ENCODE data around the gene MAGEB4.

MAGEB4 gene

GRCh38 chrX:30230395-30230794 lies 11.4 kb upstream of the MAGEB4 start, which contains the start of gene MAGEB3:
Gene MAGEB3, plus strand, starts transcription at chrX:30230657. Its CDS starts 5,268 bp downstream, at chrX:30235925.
- Histone ChIP-seq H3K27me3 (replicated peaks; ENCODE audit: control insufficient read depth, insufficient read depth, low read length, poor library complexity, severe bottlenecking) (no peaks in the 10 kb centered on the region), H3K36me3 (ENCODE audit: control insufficient read depth, insufficient read depth, low read length) (no peaks in the 10 kb centered on the region)

GRCh38 chrX:30246769-30247489 lies 5.1 kb downstream of the MAGEB4 start, which contains the start of gene MAGEB1:
Gene MAGEB1, plus strand, starts transcription at chrX:30247146. Its CDS starts 3,348 bp downstream, at chrX:30250494.
- Histone ChIP-seq H3K9me3 (ENCODE audit: control insufficient read depth, low read length) (no peaks in the 10 kb centered on the region), H3K27ac (ENCODE audit: insufficient read depth, low read length, poor library complexity, severe bottlenecking) (no peak within 1 kb of the TSS), H3K36me3 (ENCODE audit: control insufficient read depth, insufficient read depth, low read length) (no peaks in the 10 kb centered on the region), H3K4me1 (ENCODE audit: control insufficient read depth, insufficient read depth, low read length, poor library complexity, severe bottlenecking) (no peaks in the 10 kb centered on the region), H3K27me3 (replicated peaks; ENCODE audit: control insufficient read depth, insufficient read depth, low read length, poor library complexity, severe bottlenecking) (no peaks in the 10 kb centered on the region), H3K4me3 (ENCODE audit: insufficient read depth, low read depth, low read length, poor library complexity, severe bottlenecking) (no peak within 1 kb of the TSS)
- no peak for DNase-seq

More at GRCh38 chrX:30230395-30230794, 11.4 kb upstream of the MAGEB4 start, which contains the start of gene MAGEB3:
- no peak for DNase-seq
- H3K27ac ChIP-seq (ENCODE audit: insufficient read depth, low read length, poor library complexity, severe bottlenecking) = no peak within 1 kb of the TSS
- H3K4me3 ChIP-seq (ENCODE audit: insufficient read depth, low read depth, low read length, poor library complexity, severe bottlenecking) = no peak within 1 kb of the TSS
- no peaks in the 10 kb centered on the region for H3K4me1 ChIP-seq (ENCODE audit: control insufficient read depth, insufficient read depth, low read length, poor library complexity, severe bottlenecking)
- no peaks in the 10 kb centered on the region for H3K9me3 ChIP-seq (ENCODE audit: control insufficient read depth, low read length)

- no peaks in the 10 kb centered on the region for H3K4me1 ChIP-seq (ENCODE audit: control insufficient read depth, insufficient read depth, low read length, poor library complexity, severe bottlenecking)
- H3K27ac ChIP-seq (ENCODE audit: insufficient read depth, low read length, poor library complexity, severe bottlenecking) = no peak overlapping the region
- H3K9me3 ChIP-seq (ENCODE audit: control insufficient read depth, low read length) = no peaks in the 10 kb centered on the region
- no peaks in the 10 kb centered on the region for H3K36me3 ChIP-seq (ENCODE audit: control insufficient read depth, insufficient read depth, low read length)
- H3K27me3 ChIP-seq (replicated peaks; ENCODE audit: control insufficient read depth, insufficient read depth, low read length, poor library complexity, severe bottlenecking) = no peaks in the 10 kb centered on the region
- no peak overlapping the region for H3K4me3 ChIP-seq (ENCODE audit: insufficient read depth, low read depth, low read length, poor library complexity, severe bottlenecking)
- DNase-seq = no peak
Measured at GRCh38 chrX:30248854-30249253, 7.1 kb downstream of the MAGEB4 start.

GRCh38 chrX:30253257-30253656 lies 11.5 kb downstream of the MAGEB4 start:
- DNase-seq = no peak
- H3K27ac ChIP-seq (ENCODE audit: insufficient read depth, low read length, poor library complexity, severe bottlenecking) = no peak overlapping the region
- no peaks in the 10 kb centered on the region for H3K9me3 ChIP-seq (ENCODE audit: control insufficient read depth, low read length)
- H3K4me1 ChIP-seq (ENCODE audit: control insufficient read depth, insufficient read depth, low read length, poor library complexity, severe bottlenecking) = no peaks in the 10 kb centered on the region
- no peaks in the 10 kb centered on the region for H3K36me3 ChIP-seq (ENCODE audit: control insufficient read depth, insufficient read depth, low read length)
- H3K4me3 ChIP-seq (ENCODE audit: insufficient read depth, low read depth, low read length, poor library complexity, severe bottlenecking) = no peak overlapping the region
- no peaks in the 10 kb centered on the region for H3K27me3 ChIP-seq (replicated peaks; ENCODE audit: control insufficient read depth, insufficient read depth, low read length, poor library complexity, severe bottlenecking)

GRCh38 chrX:30259927-30260326 lies 18.1 kb downstream of the MAGEB4 start:
- no peaks in the 10 kb centered on the region for H3K36me3 ChIP-seq (ENCODE audit: control insufficient read depth, insufficient read depth, low read length)
- no peak overlapping the region for H3K27ac ChIP-seq (ENCODE audit: insufficient read depth, low read length, poor library complexity, severe bottlenecking)
- no peaks in the 10 kb centered on the region for H3K4me1 ChIP-seq (ENCODE audit: control insufficient read depth, insufficient read depth, low read length, poor library complexity, severe bottlenecking)
- H3K4me3 ChIP-seq (ENCODE audit: insufficient read depth, low read depth, low read length, poor library complexity, severe bottlenecking) = no peak overlapping the region
- no peaks in the 10 kb centered on the region for H3K9me3 ChIP-seq (ENCODE audit: control insufficient read depth, low read length)
- DNase-seq = no peak
- no peaks in the 10 kb centered on the region for H3K27me3 ChIP-seq (replicated peaks; ENCODE audit: control insufficient read depth, insufficient read depth, low read length, poor library complexity, severe bottlenecking)

GRCh38 chrX:30261012-30261411 lies 19.2 kb downstream of the MAGEB4 start:
- no peak for DNase-seq
- no peak overlapping the region for H3K27ac ChIP-seq (ENCODE audit: insufficient read depth, low read length, poor library complexity, severe bottlenecking)
- no peak overlapping the region for H3K4me3 ChIP-seq (ENCODE audit: insufficient read depth, low read depth, low read length, poor library complexity, severe bottlenecking)
- H3K27me3 ChIP-seq (replicated peaks; ENCODE audit: control insufficient read depth, insufficient read depth, low read length, poor library complexity, severe bottlenecking) = no peaks in the 10 kb centered on the region
- H3K4me1 ChIP-seq (ENCODE audit: control insufficient read depth, insufficient read depth, low read length, poor library complexity, severe bottlenecking) = no peaks in the 10 kb centered on the region
- no peaks in the 10 kb centered on the region for H3K36me3 ChIP-seq (ENCODE audit: control insufficient read depth, insufficient read depth, low read length)
- no peaks in the 10 kb centered on the region for H3K9me3 ChIP-seq (ENCODE audit: control insufficient read depth, low read length)

GRCh38 chrX:30262763-30263162 lies 21.0 kb downstream of the MAGEB4 start:
- no peaks in the 10 kb centered on the region for H3K9me3 ChIP-seq (ENCODE audit: control insufficient read depth, low read length)
- DNase-seq = no peak
- no peak overlapping the region for H3K4me3 ChIP-seq (ENCODE audit: insufficient read depth, low read depth, low read length, poor library complexity, severe bottlenecking)
- H3K4me1 ChIP-seq (ENCODE audit: control insufficient read depth, insufficient read depth, low read length, poor library complexity, severe bottlenecking) = no peaks in the 10 kb centered on the region
- H3K27ac ChIP-seq (ENCODE audit: insufficient read depth, low read length, poor library complexity, severe bottlenecking) = no peak overlapping the region
- no peaks in the 10 kb centered on the region for H3K36me3 ChIP-seq (ENCODE audit: control insufficient read depth, insufficient read depth, low read length)
- H3K27me3 ChIP-seq (replicated peaks; ENCODE audit: control insufficient read depth, insufficient read depth, low read length, poor library complexity, severe bottlenecking) = no peaks in the 10 kb centered on the region

- H3K27me3 ChIP-seq (replicated peaks; ENCODE audit: control insufficient read depth, insufficient read depth, low read length, poor library complexity, severe bottlenecking) = no peaks in the 10 kb centered on the region
- no peak overlapping the region for H3K4me3 ChIP-seq (ENCODE audit: insufficient read depth, low read depth, low read length, poor library complexity, severe bottlenecking)
- H3K36me3 ChIP-seq (ENCODE audit: control insufficient read depth, insufficient read depth, low read length) = no peaks in the 10 kb centered on the region
- no peaks in the 10 kb centered on the region for H3K9me3 ChIP-seq (ENCODE audit: control insufficient read depth, low read length)
- H3K27ac ChIP-seq (ENCODE audit: insufficient read depth, low read length, poor library complexity, severe bottlenecking) = no peak overlapping the region
- no peak for DNase-seq
- no peaks in the 10 kb centered on the region for H3K4me1 ChIP-seq (ENCODE audit: control insufficient read depth, insufficient read depth, low read length, poor library complexity, severe bottlenecking)
Measured at GRCh38 chrX:30270639-30271038, 28.8 kb downstream of the MAGEB4 start.

- Histone ChIP-seq H3K9me3 (ENCODE audit: control insufficient read depth, low read length) (no peaks in the 10 kb centered on the region), H3K27ac (ENCODE audit: insufficient read depth, low read length, poor library complexity, severe bottlenecking) (no peak overlapping the region), H3K4me1 (ENCODE audit: control insufficient read depth, insufficient read depth, low read length, poor library complexity, severe bottlenecking) (no peaks in the 10 kb centered on the region), H3K36me3 (ENCODE audit: control insufficient read depth, insufficient read depth, low read length) (no peaks in the 10 kb centered on the region), H3K27me3 (replicated peaks; ENCODE audit: control insufficient read depth, insufficient read depth, low read length, poor library complexity, severe bottlenecking) (no peaks in the 10 kb centered on the region), H3K4me3 (ENCODE audit: insufficient read depth, low read depth, low read length, poor library complexity, severe bottlenecking) (no peak overlapping the region)
- no peak for DNase-seq
Measured at GRCh38 chrX:30275498-30275897, 33.7 kb downstream of the MAGEB4 start.

- Histone ChIP-seq H3K9me3 (ENCODE audit: control insufficient read depth, low read length) (no peaks in the 10 kb centered on the region), H3K4me1 (ENCODE audit: control insufficient read depth, insufficient read depth, low read length, poor library complexity, severe bottlenecking) (no peaks in the 10 kb centered on the region), H3K27me3 (replicated peaks; ENCODE audit: control insufficient read depth, insufficient read depth, low read length, poor library complexity, severe bottlenecking) (no peaks in the 10 kb centered on the region), H3K36me3 (ENCODE audit: control insufficient read depth, insufficient read depth, low read length) (no peaks in the 10 kb centered on the region), H3K4me3 (ENCODE audit: insufficient read depth, low read depth, low read length, poor library complexity, severe bottlenecking) (no peak overlapping the region), H3K27ac (ENCODE audit: insufficient read depth, low read length, poor library complexity, severe bottlenecking) (no peak overlapping the region)
- DNase-seq = no peak
Measured at GRCh38 chrX:30278365-30278764, 36.6 kb downstream of the MAGEB4 start.

All from effector memory CD4-positive, alpha-beta T cell (primary cell).